K562 (cell line): ENCODE data around the gene NAP1L1. TPM values are rescaled to one million over a fixed set of nuclear protein-coding genes. Genes with fewer than 3 reads are reported as not detected.

Experiments
- ARID1B ChIP-seq: fragments of 450-650 bp; IDR thresholded peaks from 2 replicates; pipeline ENCODE4 v1.6.1; 2016; ENCODE audit warnings: antibody characterized with exemption, mild to moderate bottlenecking, inconsistent platforms
- BCLAF1 ChIP-seq, 2 experiments: fragments of 450-650 bp in 1 of 2; IDR thresholded peaks; 2 replicates each; pipeline ENCODE4 v1.6.1; 2011 to 2017; ENCODE audit warnings: low read depth in 2 of 2, antibody characterized with exemption in 1 of 2, borderline replicate concordance in 1 of 2, low read length in 1 of 2, mild to moderate bottlenecking in 1 of 2, mixed read lengths in 1 of 2; ENCODE audit not compliant: control insufficient read depth in 1 of 2
- E2F8 ChIP-seq: fragments of 450-650 bp; IDR thresholded peaks from 2 replicates; pipeline ENCODE4 v1.7.1; 2018; ENCODE audit warnings: mild to moderate bottlenecking, low read depth; ENCODE audit not compliant: partially characterized antibody
- ILK ChIP-seq: fragments of 450-650 bp; IDR thresholded peaks from 2 replicates; pipeline ENCODE4 v1.6.1; 2016; ENCODE audit warnings: missing genetic modification characterization, low read depth, mild to moderate bottlenecking, missing compliant biosample characterization, moderate library complexity, borderline replicate concordance
- KDM1A ChIP-seq, 2 experiments: fragments of 450-650 bp; IDR thresholded peaks; 2 replicates each; pipeline ENCODE4 v1.6.1; 2016; ENCODE audit warnings: mild to moderate bottlenecking in 2 of 2
- NR2F6 ChIP-seq: fragments of 450-650 bp; formaldehyde crosslinking; IDR thresholded peaks from 2 replicates; pipeline ENCODE4 v1.4.0; 2020; ENCODE audit warnings: mild to moderate bottlenecking
- NR3C1 ChIP-seq: sonication (generic); formaldehyde crosslinking; IDR thresholded peaks from 2 replicates; pipeline ENCODE4 v1.8.1; 2022; ENCODE audit warnings: missing genetic modification reagents
- RREB1 ChIP-seq: fragments of 250-450 bp; sonication (Bioruptor Pico); IDR thresholded peaks from 2 replicates; pipeline ENCODE4 v1.4.0; 2020
- SMAD1 ChIP-seq: fragments of 150-350 bp; IDR thresholded peaks from 2 replicates; pipeline ENCODE4 v1.6.1; 2014; ENCODE audit warnings: low read length, low read depth; ENCODE audit not compliant: partially characterized antibody
- SRF ChIP-seq, 2 experiments: fragments of 250-450, 450-650 bp in 1 of 2; sonication (Bioruptor Pico) in 1 of 2; sonication (generic) in 1 of 2; formaldehyde crosslinking; IDR thresholded peaks; 2 replicates each; pipeline versions ENCODE4 v1.5.0 to v1.5.1; 2020 to 2022; ENCODE audit warnings: mild to moderate bottlenecking in 1 of 2, missing genetic modification reagents in 1 of 2
- USF1 ChIP-seq: sonication (generic); formaldehyde crosslinking; IDR thresholded peaks from 2 replicates; pipeline ENCODE4 v1.9.0; 2022; ENCODE audit warnings: mild to moderate bottlenecking, missing genetic modification reagents
- ZNF143 ChIP-seq: sonication (generic); formaldehyde crosslinking; IDR thresholded peaks from 2 replicates; pipeline ENCODE4 v1.9.0; 2022; ENCODE audit warnings: mild to moderate bottlenecking, missing genetic modification reagents
- ZNF253 ChIP-seq: fragments of 250-450 bp; sonication (Bioruptor Pico); conservative IDR thresholded peaks from 2 replicates; pipeline ENCODE4 v1.6.1; 2021; ENCODE audit warnings: mild to moderate bottlenecking
- ZNF263 ChIP-seq: sonication (generic); formaldehyde crosslinking; IDR thresholded peaks from 2 replicates; pipeline ENCODE4 v1.8.0; 2022; ENCODE audit warnings: mild to moderate bottlenecking, missing genetic modification reagents, borderline replicate concordance
- polyA plus RNA-seq, 8 experiments: library from polyadenylated mRNA; depleted of rRNA in 4 of 8; stranded (reverse) in 5 of 8; unstranded in 3 of 8; fragments of >200 nt; fragmentation: Nextera tagmentation in 2 of 8; fragmentation: Illumina TruSeq in 1 of 8; extraction: Ambion mirVana in 2 of 8; extraction: Trizol in 1 of 8; gene quantifications; 2 replicates each; pipeline versions ENCODE4 v1.2.1 to v1.2.3, GENCODE V29; 2011 to 2014; ENCODE audit warnings: inconsistent platforms in 1 of 8, missing spikeins in 1 of 8
- total RNA-seq, 7 experiments: library from RNA; depleted of rRNA in 6 of 7; stranded (reverse); fragments of >200 nt in 6 of 7; fragmentation: Illumina TruSeq in 2 of 7; extraction: Trizol in 2 of 7; gene quantifications; 2 replicates each; pipeline versions ENCODE4 v1.2.1 to v1.2.3, GENCODE V29; 2011 to 2021; ENCODE audit warnings: low replicate concordance in 1 of 7

Gene NAP1L1
- total and polyA plus RNA-seq, 9 of the 15 experiments (the other 6 are each of a cell fraction or from before 2014, with no cell fraction given), result 287 to 747 (median 450) TPM

- TF ChIP-seq E2F8 (no peak), BCLAF1 (IDR thresholded peaks at IDR 0.05; ENCODE audit: borderline replicate concordance in 1 of 2, control insufficient read depth in 1 of 2, low read depth in 2 of 2, low read length in 1 of 2) (no peak), ZNF253 (CRISPR knock-in tag) (no peak), NR3C1 (CRISPR knock-in tag) (no peak), ZNF263 (CRISPR knock-in tag) (peak; percentile 73; the same call in 1 of the 2 replicates), ILK (no peak), SMAD1 (no peak), ARID1B (0 out of 2 replicates have a peak, but pooled peaks have one; percentile 7), SRF (CRISPR knock-in tag; IDR thresholded peaks at IDR 0.05) (0 out of 4 replicates have a peak, but pooled peaks of 1 of the 2 experiments have one; percentile 31), RREB1 (CRISPR knock-in tag) (peak; percentile 96), ZNF143 (no peak), USF1 (0 out of 2 replicates have a peak, but pooled peaks have one; percentile 23), KDM1A (IDR thresholded peaks at IDR 0.05) (peak; percentile 78 to 83), NR2F6 (CRISPR knock-in tag) (no peak)
Observed at GRCh38 chr12:76084863-76085519, 506 bp upstream of the NAP1L1 start (continued).
